A549 (cell line): ENCODE data around the gene LRP5. TPM values are rescaled to one million over a fixed set of nuclear protein-coding genes. Genes with fewer than 3 reads are reported as not detected.

Source experiments
- ATAC-seq, 2 experiments: fragments of 200-7000 bp in 1 of 2; fragments of >200 bp in 1 of 2; cut with Nextera tagmentation in 1 of 2; cut with Tn5 transposase in 1 of 2; 3 replicates each; pipeline versions ENCODE4 v1.8.0 to v1.9.1; 2018 to 2020; ENCODE audit warnings: mild to moderate bottlenecking in 1 of 2, moderate library complexity in 1 of 2
- CTCF ChIA-PET: fragments of 300-600 bp; sonication (Branson Sonifier 250); formaldehyde crosslinking; extraction: SDS; loops from one replicate; lab custom pipeline; 2021; ENCODE audit warnings: antibody characterized with exemption, inconsistent platforms; lab: Yijun Ruan, JAX
- POLR2A ChIA-PET: fragments of 350-600 bp; formaldehyde crosslinking; extraction: SDS; loops from one replicate; lab custom pipeline; 2021; ENCODE audit warnings: antibody characterized with exemption, inconsistent platforms; lab: Yijun Ruan, JAX
- DNase-seq, 2 experiments: peaks; one replicate each; pipeline versions ENCODE4 v3.0.0 to v3.0.0-alpha.2; 2011 to 2016; ENCODE audit warnings: low read depth in 1 of 2, low spot score in 1 of 2
- FAIRE-seq: peaks from 2 replicates; lab custom pipeline; 2011; peaks lifted over from hg19 to GRCh38; lab: Jason Lieb, UNC
- H3K27ac ChIP-seq, 2 experiments: fragments of >200 bp; sonication (Bioruptor Twin); formaldehyde crosslinking; 3 replicates each; pipeline ENCODE4 v1.5.1; 2016 to 2017
- H3K4me1 ChIP-seq: fragments of >200 bp; sonication (Bioruptor Twin); formaldehyde crosslinking; 3 replicates; pipeline ENCODE4 v1.6.1; 2016
- H3K4me2 ChIP-seq: fragments of >200 bp; sonication (Bioruptor Twin); formaldehyde crosslinking; 3 replicates; pipeline ENCODE4 v1.6.1; 2016
- H3K4me3 ChIP-seq: fragments of >200 bp; sonication (Bioruptor Twin); formaldehyde crosslinking; 3 replicates; pipeline ENCODE4 v1.5.1; 2016
- H3K9me3 ChIP-seq: fragments of >200 bp; sonication (Bioruptor Twin); formaldehyde crosslinking; 3 replicates; pipeline ENCODE4 v1.6.1; 2016
- BCL3 ChIP-seq: fragments of >200 bp; sonication (Bioruptor Twin); formaldehyde crosslinking; IDR thresholded peaks from 3 replicates; pipeline ENCODE4 v1.6.1; 2016
- CBX2 ChIP-seq: fragments of 200-600 bp; sonication (generic); IDR thresholded peaks from 2 replicates; pipeline ENCODE4 v1.6.1; 2016; ENCODE audit warnings: low read depth, mild to moderate bottlenecking, borderline replicate concordance
- CTCF ChIP-seq: fragments of >200 bp; sonication (Bioruptor Twin); formaldehyde crosslinking; IDR thresholded peaks from 3 replicates; pipeline ENCODE4 v1.5.1; 2016
- EHMT2 ChIP-seq: fragments of 200-600 bp; sonication (generic); IDR thresholded peaks from 2 replicates; pipeline ENCODE4 v1.6.1; 2016; ENCODE audit warnings: antibody characterized with exemption, low read depth, mild to moderate bottlenecking, moderate library complexity
- FOXS1 ChIP-seq: fragments of 250-450 bp; sonication (Bioruptor Pico); IDR thresholded peaks from 2 replicates; pipeline ENCODE4 v1.5.0; 2020; ENCODE audit warnings: mild to moderate bottlenecking, moderate library complexity
- GATA3 ChIP-seq: IDR thresholded peaks from 2 replicates; pipeline ENCODE4 v1.6.1; 2012; ENCODE audit warnings: borderline replicate concordance
- HMGXB4 ChIP-seq: fragments of 250-450 bp; sonication (Bioruptor Pico); IDR thresholded peaks from 2 replicates; pipeline ENCODE4 v1.5.0; 2021; ENCODE audit warnings: mild to moderate bottlenecking, moderate library complexity, borderline replicate concordance
- JUNB ChIP-seq: fragments of >200 bp; sonication (Bioruptor Twin); formaldehyde crosslinking; IDR thresholded peaks from 2 replicates; pipeline ENCODE4 v1.6.1; 2016
- KDM1A ChIP-seq: fragments of 200-600 bp; sonication (generic); IDR thresholded peaks from 2 replicates; pipeline ENCODE4 v1.6.1; 2016; ENCODE audit warnings: low read depth, mild to moderate bottlenecking
- MAX ChIP-seq: IDR thresholded peaks from 2 replicates; pipeline ENCODE4 v1.6.1; 2012
- NFE2L2 ChIP-seq: fragments of 150-350 bp; conservative IDR thresholded peaks from 2 replicates; pipeline ENCODE4 v1.6.1; 2014; ENCODE audit warnings: low read length
- NR3C1 ChIP-seq: fragments of >200 bp; sonication (Bioruptor Twin); formaldehyde crosslinking; IDR thresholded peaks from 3 replicates; pipeline ENCODE4 v1.6.1; 2017
- PHF8 ChIP-seq: fragments of 200-600 bp; sonication (generic); IDR thresholded peaks from 2 replicates; pipeline ENCODE4 v1.6.1; 2016; ENCODE audit warnings: low read depth, mild to moderate bottlenecking, antibody characterized with exemption, moderate library complexity, borderline replicate concordance
- POLR2A ChIP-seq: IDR thresholded peaks from 2 replicates; pipeline ENCODE4 v1.6.1; 2012; ENCODE audit warnings: mild to moderate bottlenecking, low read length
- RAD21 ChIP-seq, 2 experiments: fragments of >200 bp in 1 of 2; sonication (Bioruptor Twin) in 1 of 2; formaldehyde crosslinking in 1 of 2; IDR thresholded peaks in 1 of 2; conservative IDR thresholded peaks in 1 of 2; 2 replicates in 1 of 2; 3 replicates in 1 of 2; pipeline ENCODE4 v1.6.1; 2012 to 2018; ENCODE audit warnings: inconsistent platforms in 1 of 2
- SMC3 ChIP-seq: fragments of >200 bp; sonication (Bioruptor Twin); formaldehyde crosslinking; IDR thresholded peaks from 3 replicates; pipeline ENCODE4 v1.6.1; 2018; ENCODE audit warnings: inconsistent platforms
- TFCP2L1 ChIP-seq: fragments of 250-450 bp; sonication (Bioruptor Pico); IDR thresholded peaks from 2 replicates; pipeline ENCODE4 v1.5.0; 2021; ENCODE audit warnings: mild to moderate bottlenecking
- USF2 ChIP-seq: fragments of 450-650 bp; IDR thresholded peaks from 2 replicates; pipeline ENCODE4 v1.6.1; 2014; ENCODE audit warnings: antibody characterized with exemption
- ZC3H11A ChIP-seq: fragments of 450-650 bp; IDR thresholded peaks from 2 replicates; pipeline ENCODE4 v1.6.1; 2014; ENCODE audit warnings: antibody characterized with exemption, mild to moderate bottlenecking
- WGBS: methylation state at CpG from one replicate; pipeline ENCODE4 v1.1.6; 2017; ENCODE audit errors: missing lambda C conversion rate; 5-methylcytosine and 5-hydroxymethylcytosine counted together
- polyA plus RNA-seq, 4 experiments: library from polyadenylated mRNA; depleted of rRNA in 3 of 4; stranded (reverse); fragments of >200 nt; fragmentation: RNase III in 1 of 4; extraction: RNeasy Plus Mini Kit Qiagen cat#74134 plus additional on column Dnase treatment in 1 of 4; gene quantifications; 2 replicates in 3 of 4; 3 replicates in 1 of 4; pipeline ENCODE4 v1.2.3, GENCODE V29; 2011 to 2017

The LRP5 gene
- polyA plus RNA-seq, 2 of the 4 experiments (the other 2 are of a cell fraction) = 10.9 to 32.3 TPM

- no peak overlapping the region for H3K4me2 ChIP-seq
- WGBS = 94% methylated on average over 11 of the region's 11 CpGs
- FAIRE-seq (no peak), ATAC-seq (no peak), DNase-seq (no peak)
- CTCF ChIA-PET = interaction anchor here (1.0 to 9.2 kb wide), 4 partner anchors 48 to 182 kb away, joined by 3 to 96 read pairs (median 6); no protein-coding TSS in a partner anchor
- no peaks in the 10 kb centered on the region for H3K9me3 ChIP-seq
- peak in 1 of 2 experiments; percentile 25; a peak in 1 of 5 replicates for TF ChIP-seq RAD21 (conservative IDR thresholded peaks at IDR 0.05 in 1 of 2, IDR thresholded peaks at IDR 0.05 in 1 of 2)
- TF ChIP-seq CTCF = peak; percentile 14; the same call in 1 of the 3 replicates
- no peak for TF ChIP-seq EHMT2
- no peak overlapping the region for H3K4me3 ChIP-seq
- no peak overlapping the region for H3K27ac ChIP-seq
- POLR2A ChIA-PET = interaction anchor here (1.3 kb wide), 1 partner anchor 116 kb away, joined by 4 read pairs; the partner anchor contains the start of gene C11orf24
- peaks cover 9% of the 10 kb centered on the region; the same call in 2 of the 3 replicates for H3K4me1 ChIP-seq
Observed at GRCh38 chr11:68388595-68389198, 76.3 kb downstream of the LRP5 start.

GRCh38 chr11:68390315-68390714 is 77.9 kb downstream of the LRP5 start:
- H3K4me2 ChIP-seq = no peak overlapping the region
- no peak overlapping the region for H3K4me3 ChIP-seq
- H3K4me1 ChIP-seq = 0 out of 3 replicates have a peak, but pooled peaks cover 7% of the 10 kb centered on the region
- no peaks in the 10 kb centered on the region for H3K9me3 ChIP-seq
- no peak overlapping the region for H3K27ac ChIP-seq
- FAIRE-seq = no peak
- ChIA-PET CTCF (interaction anchor here (0.6 to 1.7 kb wide), 3 partner anchors 14 to 356 kb away, joined by 3 to 4 read pairs (median 3); no protein-coding TSS in a partner anchor), POLR2A (no interaction called here)
- WGBS = 98% methylated on average over 12 of the region's 16 CpGs
- no peak for ATAC-seq
- DNase-seq = no peak
- TF ChIP-seq NR3C1 = no peak
- no peak for TF ChIP-seq FOXS1
- TF ChIP-seq GATA3 = no peak
- no peak for TF ChIP-seq MAX
- TF ChIP-seq POLR2A = no peak
- no peak for TF ChIP-seq BCL3
- no peak for TF ChIP-seq SMC3
- no peak for TF ChIP-seq HMGXB4 (CRISPR knock-in tag)
- TF ChIP-seq TFCP2L1 = no peak
- TF ChIP-seq CBX2 = no peak
- TF ChIP-seq RAD21 (conservative IDR thresholded peaks at IDR 0.05 in 1 of 2, IDR thresholded peaks at IDR 0.05 in 1 of 2) = no peak

GRCh38 chr11:68392822-68393221 is 80.4 kb downstream of the LRP5 start:
- Histone ChIP-seq H3K4me1 (no peaks in the 10 kb centered on the region; the same call in 2 of the 3 replicates), H3K4me2 (no peak overlapping the region), H3K4me3 (no peak overlapping the region), H3K9me3 (no peaks in the 10 kb centered on the region), H3K27ac (no peak overlapping the region)
- POLR2A ChIA-PET = no interaction called here
- FAIRE-seq (no peak), DNase-seq (no peak), ATAC-seq (no peak)
- TF ChIP-seq ZC3H11A (no peak), KDM1A (no peak), PHF8 (no peak), JUNB (no peak), USF2 (no peak), NFE2L2 (no peak), EHMT2 (no peak)
- 93% methylated on average over 7 of the region's 7 CpGs for WGBS
- CTCF ChIA-PET = interaction anchor here (2.2 to 4.4 kb wide), 2 partner anchors 10 kb away, joined by 9 to 21 read pairs; no protein-coding TSS in a partner anchor
